ENCODE data around the gene LARP4.

Gene LARP4

DNA sequence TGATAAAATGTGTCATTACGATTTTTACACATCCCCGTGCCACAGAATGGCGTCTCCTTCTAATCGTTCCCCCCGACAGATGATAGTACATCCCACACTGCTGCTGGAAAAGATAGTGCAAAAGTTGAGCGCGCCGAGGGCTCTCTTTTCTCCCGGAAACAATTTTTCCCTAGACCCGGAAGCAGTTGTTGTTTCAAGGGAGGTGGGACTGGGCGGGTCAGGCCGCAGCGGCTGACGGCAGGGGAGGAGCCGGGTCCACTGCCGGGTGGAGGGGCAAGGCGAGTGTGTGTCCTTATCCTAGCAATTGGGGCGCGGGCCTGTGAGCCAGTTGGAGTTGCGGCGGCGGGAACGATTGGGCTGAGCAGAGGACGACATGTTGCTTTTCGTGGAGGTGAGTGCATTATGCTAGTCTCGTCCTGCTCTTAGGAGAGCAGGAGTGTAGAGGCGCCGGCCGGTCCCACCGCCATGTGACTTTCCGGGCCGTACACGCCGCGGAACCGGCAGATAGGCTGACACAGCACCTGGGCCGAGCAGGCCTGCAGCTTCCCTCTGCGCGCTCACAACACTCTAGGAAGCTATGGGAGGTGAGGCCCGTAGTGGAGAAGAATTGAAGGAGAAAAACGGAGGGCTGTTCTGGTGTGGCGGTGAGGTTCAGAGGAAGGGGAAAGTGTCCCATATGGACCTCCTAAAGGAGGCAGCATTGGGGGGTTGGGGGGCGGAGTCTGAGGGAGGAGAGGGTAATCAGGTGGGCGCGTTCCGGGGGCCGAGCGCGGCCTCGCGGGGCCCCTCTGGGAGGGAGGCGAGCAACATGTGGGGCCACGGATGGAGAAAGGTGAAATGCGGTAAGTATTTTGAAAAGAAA lies at the start of gene LARP4:
TSS of gene LARP4 (plus strand) at position 248 of the 862 bp plus-strand sequence. CDS start at position 374, 126 bp downstream.
- peak within 1 kb of the TSS; percentile 96 for H3K4me3 ChIP-seq (ENCODE audit: control insufficient read depth, low read depth, low read length)
- peak; percentile 92 for DNase-seq (ENCODE audit: low read depth)
- TF ChIP-seq, protein P1, sequence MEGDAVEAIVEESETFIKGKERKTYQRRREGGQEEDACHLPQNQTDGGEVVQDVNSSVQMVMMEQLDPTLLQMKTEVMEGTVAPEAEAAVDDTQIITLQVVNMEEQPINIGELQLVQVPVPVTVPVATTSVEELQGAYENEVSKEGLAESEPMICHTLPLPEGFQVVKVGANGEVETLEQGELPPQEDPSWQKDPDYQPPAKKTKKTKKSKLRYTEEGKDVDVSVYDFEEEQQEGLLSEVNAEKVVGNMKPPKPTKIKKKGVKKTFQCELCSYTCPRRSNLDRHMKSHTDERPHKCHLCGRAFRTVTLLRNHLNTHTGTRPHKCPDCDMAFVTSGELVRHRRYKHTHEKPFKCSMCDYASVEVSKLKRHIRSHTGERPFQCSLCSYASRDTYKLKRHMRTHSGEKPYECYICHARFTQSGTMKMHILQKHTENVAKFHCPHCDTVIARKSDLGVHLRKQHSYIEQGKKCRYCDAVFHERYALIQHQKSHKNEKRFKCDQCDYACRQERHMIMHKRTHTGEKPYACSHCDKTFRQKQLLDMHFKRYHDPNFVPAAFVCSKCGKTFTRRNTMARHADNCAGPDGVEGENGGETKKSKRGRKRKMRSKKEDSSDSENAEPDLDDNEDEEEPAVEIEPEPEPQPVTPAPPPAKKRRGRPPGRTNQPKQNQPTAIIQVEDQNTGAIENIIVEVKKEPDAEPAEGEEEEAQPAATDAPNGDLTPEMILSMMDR (conservative IDR thresholded peaks at IDR 0.05; ENCODE audit: control insufficient read depth, insufficient read depth, low read depth, low read length): no peak

DNA sequence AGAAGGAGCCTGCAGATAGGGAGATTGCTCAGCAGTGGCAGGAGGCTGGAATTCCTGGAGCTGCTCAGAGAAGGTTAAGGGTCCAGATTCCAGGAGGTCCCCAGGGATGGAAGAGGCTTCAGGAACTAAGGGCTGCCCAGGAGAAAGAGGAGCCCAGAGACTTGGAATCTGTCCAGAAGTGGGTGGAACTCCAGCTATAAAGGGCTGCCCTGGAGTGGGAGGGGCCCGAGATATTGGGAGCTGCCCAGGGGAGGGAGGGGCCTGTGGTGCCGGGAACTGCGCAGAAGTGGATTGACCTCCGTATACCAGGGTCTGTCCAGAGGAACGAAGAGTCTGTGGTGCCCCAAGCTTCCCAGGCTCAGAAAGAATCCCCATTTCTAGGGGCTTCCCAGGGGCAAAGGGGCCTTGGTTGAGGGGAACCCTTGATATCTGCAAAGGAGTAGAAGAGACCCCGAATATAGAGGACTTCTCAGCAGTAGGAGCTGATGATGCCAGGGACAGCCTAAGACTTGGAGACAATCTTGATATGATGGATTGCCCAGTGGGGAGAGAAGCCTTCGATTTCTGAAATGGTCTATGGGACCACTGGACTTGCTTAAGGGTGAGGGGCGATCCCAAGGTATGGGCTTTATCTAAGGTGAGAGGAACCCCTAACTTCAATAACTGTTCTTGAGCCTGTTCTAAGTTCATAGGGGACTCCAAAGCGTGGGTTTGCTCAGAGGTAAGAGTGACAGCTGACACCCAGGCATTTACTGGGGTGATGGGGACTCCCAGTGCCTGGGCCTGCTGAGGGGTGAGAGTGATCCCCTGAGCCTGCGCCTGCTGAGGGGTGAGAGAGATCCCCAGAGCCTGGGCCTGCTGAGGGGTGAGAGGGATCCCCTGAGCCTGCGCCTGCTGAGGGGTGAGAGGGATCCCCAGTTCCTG lies 49.3 kb upstream of the LARP4 start:
- TF ChIP-seq, protein P1 (conservative IDR thresholded peaks at IDR 0.05; ENCODE audit: control insufficient read depth, insufficient read depth, low read depth, low read length): no peak
- peak; percentile 28 for DNase-seq (ENCODE audit: low read depth)

DNA sequence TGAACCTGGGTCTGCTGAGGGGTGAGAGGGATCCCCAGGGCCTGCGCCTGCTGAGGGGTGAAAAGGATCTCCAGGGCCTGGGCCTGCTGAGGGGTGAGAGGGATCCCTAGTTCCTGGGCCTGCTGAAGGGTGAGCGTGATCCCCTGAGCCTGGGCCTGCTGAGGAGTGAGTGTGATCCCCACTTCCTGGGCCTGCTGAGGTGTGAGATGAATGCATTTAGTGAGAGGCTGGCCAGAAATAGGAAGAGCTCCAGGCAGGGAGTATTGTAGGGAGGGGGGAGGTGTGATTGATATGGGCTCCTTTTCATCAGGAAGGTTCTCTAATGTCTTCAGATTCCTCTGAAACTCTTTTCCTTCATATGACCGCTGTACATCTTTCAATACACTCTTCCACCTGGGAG lies 47.3 kb upstream of the LARP4 start:
- H3K4me3 ChIP-seq (ENCODE audit: control insufficient read depth, low read depth, low read length): no peak overlapping the region
- TF ChIP-seq, protein P1 (conservative IDR thresholded peaks at IDR 0.05; ENCODE audit: control insufficient read depth, insufficient read depth, low read depth, low read length): no peak
- DNase-seq (ENCODE audit: low read depth): no peak

More for the DNA sequence above, 49.3 kb upstream of the LARP4 start:
- H3K4me3 ChIP-seq (ENCODE audit: control insufficient read depth, low read depth, low read length): no peak overlapping the region

DNA sequence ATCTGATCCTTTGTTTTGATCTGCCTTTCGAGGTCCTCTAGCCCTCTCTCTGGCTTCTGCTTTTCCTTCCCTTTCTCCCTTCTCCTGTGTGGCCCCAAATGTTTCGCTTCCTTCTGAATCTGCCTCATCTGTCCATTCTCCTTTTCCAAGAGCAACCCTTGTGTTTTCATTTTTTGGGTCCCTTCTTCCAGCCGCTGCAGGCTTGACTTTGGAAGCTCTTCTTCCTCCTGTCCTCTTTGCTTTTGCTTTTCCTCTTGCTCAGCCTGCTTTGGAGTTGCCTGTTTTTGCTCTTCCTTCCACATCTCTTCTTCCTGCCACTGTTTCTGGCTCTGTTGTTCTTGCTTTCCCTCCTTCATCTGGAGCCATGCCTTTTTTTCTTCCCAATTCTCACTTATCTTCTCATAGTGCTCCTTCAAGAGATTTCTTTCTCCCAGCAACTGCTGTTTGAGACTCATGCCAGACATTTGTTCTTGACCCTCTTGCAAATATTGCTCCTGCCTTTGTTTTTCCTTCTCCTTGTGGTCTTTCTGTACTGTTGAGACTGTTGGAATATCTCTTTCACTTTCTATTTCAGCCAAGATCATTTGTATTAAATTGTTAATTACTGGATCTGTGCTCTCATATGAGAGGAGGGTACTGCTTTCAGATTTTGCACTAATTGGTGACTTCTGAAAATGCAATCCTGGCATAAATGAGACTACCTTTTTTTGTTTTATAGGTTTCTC lies 46.7 kb upstream of the LARP4 start:
- H3K4me3 ChIP-seq (ENCODE audit: control insufficient read depth, low read depth, low read length): no peak overlapping the region
- DNase-seq (ENCODE audit: low read depth): peak; percentile 21
- TF ChIP-seq, protein P1 (conservative IDR thresholded peaks at IDR 0.05; ENCODE audit: control insufficient read depth, insufficient read depth, low read depth, low read length): no peak

DNA sequence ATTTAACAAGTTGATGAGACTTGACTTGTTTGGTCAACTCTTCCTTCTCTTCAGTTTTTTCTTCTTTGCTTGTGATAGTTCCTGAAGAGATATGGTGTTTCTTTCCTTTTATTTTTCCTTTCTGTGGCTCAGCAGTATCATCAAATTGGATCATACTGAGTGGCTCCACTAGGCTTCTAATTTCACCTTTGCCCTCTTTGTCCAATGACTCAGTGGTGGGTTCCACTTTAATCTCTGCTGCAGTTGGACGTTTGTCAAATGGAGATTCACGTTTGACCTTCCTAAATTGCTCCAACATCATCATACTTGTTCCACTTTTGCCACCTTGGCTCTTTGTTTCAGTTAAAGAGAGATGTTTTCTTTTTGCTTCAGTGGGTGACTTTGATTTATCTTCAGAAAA lies 45.8 kb upstream of the LARP4 start:
- DNase-seq (ENCODE audit: low read depth): peak; percentile 51
- TF ChIP-seq, protein P1 (conservative IDR thresholded peaks at IDR 0.05; ENCODE audit: control insufficient read depth, insufficient read depth, low read depth, low read length): no peak
- no peak overlapping the region for H3K4me3 ChIP-seq (ENCODE audit: control insufficient read depth, low read depth, low read length)

DNA sequence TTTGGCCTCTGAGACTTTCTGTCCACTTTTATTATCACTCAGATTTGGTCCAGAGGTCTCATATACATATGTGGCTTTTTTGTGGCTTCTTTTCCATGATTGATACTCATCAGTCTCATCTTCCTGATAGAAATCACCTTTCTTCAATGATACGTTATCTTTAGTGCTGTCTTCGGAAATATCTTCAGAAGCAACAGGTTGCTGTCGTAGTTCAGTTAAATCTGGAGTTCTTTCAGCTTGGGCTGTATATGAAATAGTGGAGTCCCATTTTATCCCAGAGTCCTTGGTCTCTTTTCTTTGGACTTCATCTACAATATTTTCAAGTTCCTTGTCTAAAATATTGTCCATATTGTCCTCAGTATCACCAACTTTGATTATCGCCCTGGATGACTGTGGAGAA lies 45.3 kb upstream of the LARP4 start:
- DNase-seq (ENCODE audit: low read depth): no peak
- TF ChIP-seq, protein P1 (conservative IDR thresholded peaks at IDR 0.05; ENCODE audit: control insufficient read depth, insufficient read depth, low read depth, low read length): no peak

More for the DNA sequence above, 45.3 kb upstream of the LARP4 start:
- no peak overlapping the region for H3K4me3 ChIP-seq (ENCODE audit: control insufficient read depth, low read depth, low read length)
